ENCODE measurements around the gene SGSH.
"Not testable (repeated sequence)": the region's sequence is repeated elsewhere in the genome, so short reads cannot be mapped to it uniquely, and the experiment has no call there.

The SGSH gene

GRCh38 chr17:80220054-80220735, at the start of gene SGSH, which contains the start of gene SLC26A11:
SGSH (minus strand) TSS chr17:80220333; CDS start chr17:80220313, 20 bp downstream.
SLC26A11 (plus strand) TSS chr17:80220427; CDS start chr17:80221561, 1,134 bp downstream.
- DNase-seq = peak; percentile 56

- DNase-seq = no peak
Measured at GRCh38 chr17:80269405-80269807, 49.3 kb upstream of the SGSH start.

GRCh38 chr17:80268427-80268826, 48.3 kb upstream of the SGSH start:
- DNase-seq = no peak

DNA sequence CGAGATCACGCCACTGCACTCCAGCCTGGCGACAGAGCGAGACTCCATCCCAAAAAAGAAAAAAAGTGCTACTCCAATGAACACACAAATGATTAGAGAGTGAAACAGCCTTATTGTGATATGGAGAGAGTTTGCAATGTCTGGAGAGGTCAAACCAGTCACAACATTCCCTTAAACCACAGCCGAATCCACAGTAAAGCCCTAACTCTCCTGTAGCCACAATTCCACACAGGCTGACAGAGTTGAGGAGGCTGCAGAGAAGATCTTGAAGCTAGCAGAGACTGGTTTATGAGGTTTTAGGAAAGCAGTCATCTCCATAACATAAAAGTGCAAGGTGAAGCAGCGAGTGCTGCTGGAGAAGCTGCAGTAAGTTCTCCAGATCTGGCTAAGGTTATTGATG, 47.3 kb upstream of the SGSH start:
- DNase-seq = no peak

DNA sequence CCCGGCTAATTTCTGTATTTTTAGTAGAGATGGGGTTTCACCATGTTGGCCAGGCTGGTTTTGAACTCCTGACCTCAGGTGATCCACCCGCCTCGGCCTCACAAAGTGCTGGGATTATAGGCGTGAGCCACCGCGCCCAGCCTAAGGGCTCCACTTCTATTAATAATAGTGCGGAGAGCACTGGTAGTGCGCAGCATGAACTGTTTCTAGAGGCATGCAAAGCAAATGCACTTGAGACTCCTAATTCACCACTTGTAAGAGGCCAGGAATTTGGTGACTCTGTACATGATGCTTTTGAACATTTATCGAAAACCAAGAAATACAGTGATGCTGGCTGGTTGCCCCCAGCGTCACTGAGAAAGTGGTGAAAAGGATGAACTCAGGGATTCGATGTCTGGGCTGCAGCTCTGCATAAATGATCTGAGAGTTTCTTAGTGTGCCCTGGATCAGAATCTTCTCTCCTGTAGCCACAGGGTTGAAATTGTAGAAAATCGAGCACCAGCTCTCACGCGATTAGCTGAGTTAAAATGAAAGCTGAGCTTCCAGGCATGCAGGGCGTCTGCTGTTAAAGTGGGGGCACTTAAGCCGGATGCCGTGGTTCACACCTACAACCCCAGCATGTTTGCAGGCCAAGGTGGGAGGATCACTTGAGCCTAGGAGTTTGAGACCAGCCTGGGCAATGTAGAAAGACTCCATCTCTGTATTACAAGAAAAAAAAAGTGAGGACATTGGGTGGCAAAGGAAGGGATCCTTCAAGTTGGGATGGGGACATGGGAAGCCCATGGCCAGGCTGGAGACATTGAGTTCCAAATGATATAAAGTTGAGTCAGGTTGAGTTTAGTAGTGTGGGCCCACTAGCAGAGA, 45.3 kb upstream of the SGSH start:
- DNase-seq = peak; percentile 76

- DNase-seq = peak; percentile 61
Measured at GRCh38 chr17:80264205-80265075, 44.3 kb upstream of the SGSH start.

DNA sequence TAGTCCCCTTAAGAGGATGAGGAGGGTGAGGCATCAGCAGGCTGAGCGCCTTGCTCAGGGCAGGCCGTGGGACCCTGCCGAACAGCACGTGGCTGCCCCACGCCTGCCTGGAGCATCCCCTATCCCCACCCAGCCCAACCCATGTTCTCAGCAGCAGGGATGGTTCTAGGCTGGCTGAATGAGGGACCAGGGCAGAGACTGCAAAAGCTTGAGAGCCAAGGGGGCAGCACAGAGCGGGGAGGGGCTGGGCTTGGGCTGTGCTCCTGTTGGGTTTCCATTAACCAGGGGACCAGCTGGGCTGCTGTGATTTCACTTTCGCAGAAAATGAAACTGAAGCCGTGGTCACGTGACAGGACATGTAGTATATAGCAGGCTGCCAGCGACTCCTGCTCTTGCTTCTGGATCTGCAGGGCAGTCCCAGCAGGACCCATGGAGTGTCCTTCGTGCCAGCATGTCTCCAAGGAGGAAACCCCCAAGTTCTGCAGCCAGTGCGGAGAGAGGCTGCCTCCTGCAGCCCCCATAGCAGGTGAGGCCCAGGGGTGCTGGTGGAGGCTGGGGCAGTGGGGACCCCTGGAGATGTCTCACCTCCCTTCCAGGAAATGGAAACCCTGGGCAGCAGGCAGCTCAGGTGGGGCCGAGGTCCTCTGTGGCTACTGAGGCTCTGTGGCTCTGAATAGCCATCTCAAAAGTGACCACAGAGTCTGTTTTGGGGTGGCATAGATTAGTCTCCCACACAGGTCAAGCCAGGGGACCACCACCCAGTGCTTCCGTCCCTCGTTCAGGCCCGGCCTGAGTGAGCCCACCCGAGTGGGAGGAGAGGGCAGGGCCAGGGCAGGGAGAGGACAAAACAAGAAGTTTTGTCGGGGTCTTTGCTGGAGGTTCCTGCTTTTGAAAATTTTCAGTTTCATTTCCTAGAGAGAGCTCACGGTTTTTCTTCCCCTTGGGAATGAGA, 43.4 kb upstream of the SGSH start:
- DNase-seq = peak; percentile 91

DNA sequence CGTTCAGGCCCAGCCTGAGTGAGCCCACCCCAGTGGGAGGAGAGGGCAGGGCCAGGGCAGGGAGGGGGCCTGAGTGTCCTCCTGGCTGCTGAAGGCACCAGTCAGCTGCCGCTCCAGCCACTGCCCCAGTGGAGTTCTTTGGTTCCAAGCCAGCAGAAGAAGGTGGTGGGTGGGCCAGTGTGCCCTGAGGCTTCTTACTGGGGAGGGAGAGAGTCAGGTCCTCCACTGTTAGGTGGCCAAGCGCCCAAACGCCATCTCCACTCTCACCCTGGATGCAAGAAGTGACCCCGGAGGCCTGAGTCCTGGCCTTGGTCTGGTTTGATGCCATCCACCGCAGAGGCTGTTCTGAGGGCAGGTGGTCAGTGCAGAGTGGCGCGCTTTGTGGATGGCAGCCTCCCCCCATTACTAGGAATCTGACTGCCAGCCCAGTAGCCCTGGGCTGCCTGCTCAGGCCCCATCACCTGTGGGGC, 42.7 kb upstream of the SGSH start:
- no peak for DNase-seq

DNA sequence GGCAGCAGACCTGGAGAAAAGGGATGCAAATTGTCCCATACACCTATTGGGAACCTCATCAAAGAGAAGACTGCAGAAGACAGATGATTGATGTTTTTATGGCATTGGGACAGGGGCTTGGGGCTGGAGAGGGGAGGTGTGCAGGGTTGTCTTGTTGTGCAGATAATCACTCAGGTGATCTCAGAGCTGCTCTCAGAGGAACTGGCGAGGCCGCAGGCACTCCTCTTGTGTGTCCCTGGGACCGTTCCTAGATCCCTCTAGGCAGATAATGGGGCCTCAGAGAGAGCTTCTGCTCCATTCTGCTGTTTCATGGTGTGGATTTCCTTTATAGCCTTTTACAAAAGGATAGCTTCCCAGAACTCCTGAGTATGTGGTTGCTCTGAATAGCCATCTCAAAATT, 42.2 kb upstream of the SGSH start:
- DNase-seq = no peak

DNA sequence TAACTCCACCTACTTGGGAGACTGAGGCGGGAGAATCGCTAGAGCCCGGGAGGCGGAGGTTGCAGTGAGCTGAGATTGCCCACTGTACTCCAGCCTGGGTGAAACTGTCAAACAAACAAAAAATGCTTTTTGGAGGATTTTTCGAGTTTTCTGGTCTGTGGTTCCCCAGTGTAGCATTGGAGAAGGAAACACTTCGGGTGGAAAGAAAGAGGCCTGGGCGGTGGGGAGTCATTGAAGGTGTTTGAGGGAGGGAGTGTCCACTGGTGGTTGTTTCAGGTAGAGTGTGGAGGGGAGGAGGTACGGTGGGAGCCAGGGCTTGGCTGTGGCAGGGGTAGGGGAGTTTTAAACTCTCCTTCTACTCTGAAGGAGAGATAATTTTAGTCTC, 41.8 kb upstream of the SGSH start:
- DNase-seq = no peak

GRCh38 chr17:80261159-80261894, 41.2 kb upstream of the SGSH start:
- DNase-seq = peak; percentile 85

DNA sequence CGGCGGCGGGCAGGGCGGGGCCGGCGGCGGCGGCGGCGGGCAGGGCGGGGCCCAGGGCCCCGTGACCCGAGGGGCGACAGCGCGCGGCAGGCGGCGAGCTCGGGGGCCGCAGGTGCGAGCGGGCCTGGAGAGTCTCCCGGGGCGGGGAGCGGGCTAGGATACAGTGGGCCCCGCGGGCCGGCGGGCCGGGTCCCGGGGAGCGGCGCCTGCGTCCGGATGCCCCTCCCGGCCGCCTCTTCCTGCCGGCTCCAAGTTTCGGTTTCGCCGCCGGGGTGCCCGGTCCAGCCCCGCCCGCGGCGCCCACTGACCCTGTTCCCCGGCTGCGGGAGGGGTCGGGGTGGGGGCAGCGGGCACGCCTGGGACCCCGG, 40.6 kb upstream of the SGSH start, which contains the start of gene RNF213:
Gene RNF213, plus strand, starts transcription at position 62 of the 368 bp plus-strand sequence. CDS start 2,830 bp downstream, outside the sequence.
- peak; percentile 65 for DNase-seq

- peak; percentile 81 for DNase-seq
Measured at GRCh38 chr17:80260069-80260535, 40.0 kb upstream of the SGSH start.

GRCh38 chr17:80259457-80260068, 39.4 kb upstream of the SGSH start:
- DNase-seq = no peak

GRCh38 chr17:80258296-80258695, 38.2 kb upstream of the SGSH start:
- not testable (repeated sequence) for DNase-seq

DNA sequence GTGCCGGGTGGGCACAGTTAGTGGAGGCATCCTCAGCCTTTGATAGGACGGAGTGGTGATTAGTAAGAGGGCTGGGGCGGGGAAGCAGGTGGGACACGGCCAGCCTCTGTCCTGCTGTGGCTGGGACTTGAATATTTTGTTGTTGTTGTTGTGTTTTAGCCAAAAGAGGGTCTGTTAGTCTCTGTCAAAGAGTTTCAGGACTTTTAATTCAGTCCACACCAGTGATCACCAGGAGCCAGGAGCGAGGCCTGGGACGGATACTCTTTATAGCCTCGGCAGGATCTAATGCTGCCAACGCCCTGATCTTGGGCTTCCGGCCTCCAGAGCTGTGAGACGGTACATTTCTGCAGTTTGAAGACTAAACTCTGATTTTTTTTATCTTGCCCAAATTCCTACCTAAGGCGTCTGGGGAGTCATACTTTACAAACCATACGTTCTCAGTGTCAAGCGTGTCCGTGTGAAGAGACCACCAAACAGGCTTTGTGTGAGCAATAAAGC, 37.6 kb upstream of the SGSH start:
- DNase-seq = no peak

GRCh38 chr17:80256034-80256350, 35.9 kb upstream of the SGSH start:
- no peak for DNase-seq

GRCh38 chr17:80254396-80255251, 34.5 kb upstream of the SGSH start:
- DNase-seq = peak; percentile 74
